HG03060 (cell line): ENCODE measurements around the gene BPI.
"Not testable (repeated sequence)": the region's sequence is repeated elsewhere in the genome, so short reads cannot be mapped to it uniquely, and the experiment has no call there.

ENCODE experiments used
- ATAC-seq: cut with Tn5 transposase; IDR thresholded peaks from one replicate; pipeline ENCODE4 v1.9.1; 2021; ENCODE audit warnings: low read depth, moderate number of reproducible peaks; ENCODE audit not compliant: unreplicated experiment

BPI gene

DNA sequence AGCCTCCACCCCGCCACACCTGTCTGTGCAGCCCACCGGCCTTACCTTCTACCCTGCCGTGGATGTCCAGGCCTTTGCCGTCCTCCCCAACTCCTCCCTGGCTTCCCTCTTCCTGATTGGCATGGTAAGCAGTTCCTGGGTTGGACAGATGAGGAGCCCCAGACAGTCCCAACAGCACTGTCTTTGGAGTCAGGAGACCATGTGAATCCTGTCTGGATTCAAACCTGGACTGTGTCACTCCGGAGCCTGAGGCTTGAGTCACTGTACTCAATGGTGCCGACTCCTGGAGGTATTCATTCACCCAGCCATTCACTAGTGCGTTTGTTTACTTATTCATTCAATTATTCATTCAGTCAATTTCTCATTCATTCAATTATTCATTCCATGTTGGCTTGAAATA is 22.4 kb downstream of the BPI start:
- no peak for ATAC-seq

GRCh38 chr20:38330638-38331037 is 26.7 kb downstream of the BPI start:
- no peak for ATAC-seq

DNA sequence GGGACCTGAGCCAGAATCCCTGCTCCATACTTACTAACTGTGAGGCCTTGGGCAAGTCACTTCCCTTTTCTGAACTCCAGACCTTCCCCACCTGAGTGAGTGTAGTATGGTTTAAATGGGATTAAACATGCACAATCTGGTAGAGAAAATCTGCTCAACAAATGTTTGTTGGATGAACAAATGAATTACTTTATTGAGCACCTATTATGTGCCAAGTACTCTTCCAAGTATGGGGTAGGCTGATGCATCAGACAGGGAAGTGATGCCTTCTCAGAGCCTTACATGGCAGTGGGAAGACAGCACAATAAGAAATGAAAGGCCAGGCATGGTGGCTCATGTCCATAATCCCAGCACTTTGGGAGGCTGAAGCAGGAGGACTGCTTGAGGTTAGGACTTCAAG is 27.3 kb downstream of the BPI start:
- no peak for ATAC-seq

DNA sequence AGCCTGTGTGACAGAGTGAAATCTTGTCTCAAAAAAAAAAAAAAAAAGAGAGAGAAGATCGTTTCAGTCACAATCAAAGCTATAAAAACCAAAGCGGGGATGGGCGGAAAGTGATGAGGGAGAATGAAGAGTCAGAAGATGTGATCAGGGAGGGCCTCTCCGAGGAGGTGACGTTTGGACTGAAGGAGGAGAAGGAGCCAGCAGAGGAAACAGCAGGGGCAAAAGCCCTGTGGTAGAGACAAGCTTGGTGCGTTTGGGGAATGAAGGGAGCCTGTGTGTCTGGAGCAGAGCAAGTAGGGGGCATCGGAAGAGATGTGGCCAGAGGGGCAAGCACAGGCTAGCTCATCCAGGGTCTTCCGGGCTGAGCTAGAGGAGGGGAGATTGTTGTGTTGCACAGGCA is 27.9 kb downstream of the BPI start:
- ATAC-seq = no peak

GRCh38 chr20:38334016-38334415 is 30.1 kb downstream of the BPI start:
- ATAC-seq = no peak

GRCh38 chr20:38336726-38337125 is 32.8 kb downstream of the BPI start:
- ATAC-seq = no peak

DNA sequence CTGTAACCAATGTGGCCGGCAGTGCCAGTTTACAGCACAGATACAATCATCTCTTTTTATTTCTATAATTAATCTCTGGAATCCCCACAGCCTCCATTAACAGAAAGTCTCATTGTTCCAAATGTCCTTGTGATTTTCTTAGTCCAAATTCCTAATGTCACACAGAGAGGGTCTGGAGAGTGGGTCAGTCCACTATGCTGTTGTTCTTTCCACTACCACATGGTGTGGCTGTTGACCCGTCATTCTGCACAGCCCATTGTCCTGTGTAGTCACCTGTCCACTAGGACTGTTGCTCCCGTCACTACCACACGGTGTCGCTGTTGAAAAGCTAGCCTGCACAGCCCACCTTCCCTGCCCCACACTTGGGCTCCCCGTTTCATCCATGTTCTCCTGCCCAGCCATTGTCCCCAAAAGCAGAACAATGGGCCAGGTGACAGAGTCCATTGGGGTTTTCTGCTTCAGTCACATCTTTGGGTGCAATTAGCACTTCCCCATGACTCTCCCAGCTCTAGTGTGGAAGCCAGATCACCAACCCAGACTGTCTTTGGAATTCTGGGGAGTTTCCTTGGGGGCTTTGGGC is 33.7 kb downstream of the BPI start:
- no peak for ATAC-seq

DNA sequence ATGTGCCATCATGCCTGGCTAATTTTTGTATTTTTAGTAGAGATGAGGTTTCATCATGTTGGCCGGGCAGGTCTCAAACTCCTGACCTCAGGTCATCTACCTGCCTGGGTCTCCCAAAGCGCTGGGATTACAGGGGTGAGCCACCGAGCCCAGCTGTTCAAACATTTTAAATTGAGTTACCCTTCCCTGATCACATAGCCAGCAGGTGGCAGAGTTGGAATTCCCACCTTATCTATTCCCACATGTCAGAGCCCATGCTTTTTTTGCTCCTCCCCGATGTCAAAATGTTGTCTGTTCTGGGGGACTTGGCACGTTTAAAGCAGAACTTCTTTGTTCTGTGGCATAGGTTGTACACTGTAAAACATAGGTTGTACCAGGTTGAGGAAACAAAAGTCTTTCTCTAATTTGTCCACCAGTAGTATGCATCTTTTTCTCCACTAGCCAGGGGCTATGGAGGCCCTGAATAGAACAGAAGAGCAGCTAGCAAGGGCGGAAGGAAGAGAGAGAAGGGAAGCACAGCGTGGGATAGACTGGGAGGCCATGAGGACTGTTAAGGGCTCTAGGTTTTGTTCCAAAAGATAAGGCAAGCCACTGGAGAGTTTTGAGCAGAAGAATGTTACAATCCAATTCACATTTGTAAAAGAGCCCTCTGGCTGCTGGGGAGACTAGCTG is 35.0 kb downstream of the BPI start:
- ATAC-seq = no peak

DNA sequence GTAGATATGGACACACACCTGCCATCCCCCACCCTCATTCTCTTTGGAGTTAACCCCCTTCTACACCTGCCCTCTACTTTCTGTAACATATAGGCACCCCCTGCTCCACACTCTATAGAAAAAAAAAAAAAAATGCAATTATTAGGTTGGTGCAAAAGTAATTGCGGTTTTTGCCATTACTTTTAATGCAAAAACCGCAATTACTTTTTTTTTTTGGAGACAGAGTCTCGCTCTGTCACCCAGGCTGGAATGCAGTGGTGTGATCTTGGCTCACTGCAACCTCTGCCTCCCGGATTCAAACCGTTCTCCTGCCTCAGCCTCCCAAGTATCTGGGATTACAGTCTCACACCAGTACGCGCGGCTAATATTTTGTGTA is 35.6 kb downstream of the BPI start:
- ATAC-seq = not testable (repeated sequence)

GRCh38 chr20:38339997-38340396 is 36.0 kb downstream of the BPI start:
- no peak for ATAC-seq

GRCh38 chr20:38340693-38341092 is 36.7 kb downstream of the BPI start:
- no peak for ATAC-seq

DNA sequence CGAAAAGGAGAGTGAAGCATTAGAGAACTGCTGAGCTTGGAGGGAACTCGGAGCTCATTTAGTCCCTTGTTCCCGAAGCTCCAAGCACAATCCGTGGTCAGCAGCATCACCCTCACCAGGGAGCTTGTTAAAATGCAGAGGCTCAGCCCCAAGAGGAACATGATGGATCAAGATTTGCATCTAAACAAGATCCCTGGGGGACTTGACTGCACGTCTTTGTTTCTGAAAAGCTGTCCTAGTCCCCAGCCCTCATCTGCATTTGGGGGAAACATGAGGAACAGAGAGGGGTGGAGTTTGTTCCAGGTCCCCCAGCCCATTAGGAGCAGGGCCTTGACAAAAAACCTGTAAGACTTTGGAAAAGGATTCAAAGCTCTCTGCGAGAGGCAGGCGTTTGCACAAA is 38.3 kb downstream of the BPI start:
- ATAC-seq = no peak

- no peak for ATAC-seq
Observed at GRCh38 chr20:38342713-38343310, 38.9 kb downstream of the BPI start.

DNA sequence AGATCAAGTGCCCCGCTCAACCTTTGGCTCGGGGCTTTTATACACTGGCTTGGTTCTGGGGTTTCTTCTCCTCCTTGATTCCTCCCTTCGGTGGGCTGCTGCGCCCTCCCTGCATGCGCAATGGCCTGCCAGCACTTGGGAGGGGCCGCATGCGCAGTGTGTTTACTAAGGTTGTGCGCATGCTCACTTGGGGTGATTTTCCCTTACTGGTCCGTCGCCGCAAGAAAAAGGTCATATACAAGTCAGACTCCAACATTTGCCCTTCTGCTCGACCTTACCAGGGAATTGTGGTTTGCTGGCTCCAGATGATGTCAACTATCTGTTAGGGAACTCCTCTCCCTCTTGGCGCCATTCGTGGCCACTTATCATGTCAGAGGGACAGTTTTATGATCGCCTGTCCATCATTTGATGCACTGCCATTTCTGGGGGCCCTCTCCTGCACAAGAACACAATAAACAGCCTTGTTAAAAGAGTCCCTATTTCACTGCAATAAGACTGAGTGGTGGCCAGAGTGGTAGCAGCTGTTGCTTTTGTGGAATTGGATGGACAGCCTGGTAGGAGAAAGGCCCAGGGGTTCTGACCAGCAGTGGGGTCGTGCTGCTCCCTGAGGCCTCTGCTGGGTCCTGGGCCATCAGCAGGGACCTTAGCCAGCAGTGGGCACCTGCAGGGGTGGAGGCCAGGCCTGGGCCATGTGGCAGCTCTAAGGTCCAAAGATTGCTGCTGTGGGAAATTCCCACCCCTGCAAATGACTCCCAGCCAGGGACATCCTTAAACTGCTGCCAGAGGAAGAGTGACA is 39.6 kb downstream of the BPI start:
- ATAC-seq = no peak

DNA sequence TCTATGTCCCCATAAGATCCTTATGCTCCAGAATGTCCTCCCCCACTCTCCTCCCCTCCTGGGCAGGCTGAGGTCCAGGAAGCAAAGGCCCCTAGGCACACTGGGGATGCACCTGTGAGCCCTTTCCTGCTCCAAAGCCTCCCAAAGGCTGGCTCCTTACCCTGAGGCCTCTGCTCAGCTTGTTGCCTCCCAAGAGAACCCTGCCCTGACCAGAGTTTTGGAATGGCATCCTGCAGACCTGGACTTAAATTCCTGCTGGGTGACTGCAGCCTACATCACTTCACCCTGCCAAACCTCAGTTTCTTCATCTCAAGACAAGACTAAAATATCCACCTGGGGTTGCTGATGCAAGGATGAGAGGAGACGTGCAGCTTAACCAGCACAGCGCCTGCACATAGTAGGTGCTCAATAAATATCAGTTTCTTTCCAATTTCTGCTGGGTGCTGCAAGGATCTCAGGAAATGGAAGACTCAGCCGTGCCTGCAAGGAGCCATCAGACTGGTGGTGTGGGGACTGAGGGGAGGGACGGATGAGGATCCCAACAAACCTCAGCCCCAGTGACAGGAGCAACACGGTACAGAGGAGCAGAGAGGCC is 40.2 kb downstream of the BPI start:
- no peak for ATAC-seq

GRCh38 chr20:38345643-38346042 is 41.7 kb downstream of the BPI start:
- ATAC-seq = no peak

DNA sequence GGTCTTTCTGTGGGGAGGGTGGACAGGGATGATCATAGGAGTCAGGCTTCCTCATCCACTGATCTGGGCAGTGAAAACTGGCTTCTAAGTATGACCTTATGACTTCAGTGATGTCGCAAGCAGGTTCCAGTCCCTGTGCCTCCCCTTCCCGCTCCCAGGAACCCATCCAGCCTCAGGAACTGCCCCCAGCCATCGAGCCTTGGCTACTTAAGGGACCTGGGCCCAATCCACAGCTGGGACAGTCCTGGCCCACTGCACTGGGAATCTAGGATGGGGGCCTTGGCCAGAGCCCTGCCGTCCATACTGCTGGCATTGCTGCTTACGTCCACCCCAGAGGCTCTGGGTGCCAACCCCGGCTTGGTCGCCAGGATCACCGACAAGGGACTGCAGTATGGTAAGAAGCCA is 42.3 kb downstream of the BPI start, which contains the start of gene LBP:
TSS of gene LBP (plus strand) at position 236 of the 405 bp plus-strand sequence. CDS start at position 271, 35 bp downstream.
- no peak for ATAC-seq

- no peak for ATAC-seq
Observed at GRCh38 chr20:38346741-38347140, 42.8 kb downstream of the BPI start.

- ATAC-seq = no peak
Observed at GRCh38 chr20:38349856-38350255, 45.9 kb downstream of the BPI start.

GRCh38 chr20:38350879-38351775 is 47.2 kb downstream of the BPI start:
- ATAC-seq = no peak
